Measurements from ENCODE around the gene MAML2. TPM values are rescaled to one million over a fixed set of nuclear protein-coding genes. Genes with fewer than 3 reads are reported as not detected.
"Not testable (repeated sequence)": the region's sequence is repeated elsewhere in the genome, so short reads cannot be mapped to it uniquely, and the experiment has no call there.

MAML2 gene
- total and polyA plus RNA-seq, 8 donors: 2.4 to 11.8 (median 4.1) TPM

DNA sequence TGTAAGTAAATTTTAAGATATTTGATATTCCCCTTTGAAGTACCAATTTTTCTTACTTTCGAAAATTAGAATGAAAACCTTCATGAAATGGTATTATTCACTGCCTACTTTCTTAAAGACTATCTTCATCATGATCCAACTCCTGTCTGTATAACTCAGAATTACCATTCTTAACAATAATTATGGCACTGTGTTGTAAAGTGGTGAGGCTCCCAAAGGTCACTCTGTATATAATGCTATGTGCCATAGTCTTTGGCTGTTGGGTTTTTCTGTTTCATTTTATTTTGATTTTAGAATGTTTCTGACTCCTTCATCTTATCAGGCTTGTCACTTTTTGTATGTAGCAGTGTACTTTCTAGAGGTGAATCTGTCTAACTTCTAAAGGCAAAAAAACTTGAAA lies 52.4 kb downstream of the MAML2 start:
- 66 to 78% methylated on average over 1 of the region's 1 CpG for WGBS, 2 donors
- H3K4me1 ChIP-seq: peaks cover 0 to 23% (median 10%) of the 10 kb centered on the region in 3 donors
- ATAC-seq: no peak
- H3K9me3 ChIP-seq: no peaks in the 10 kb centered on the region
- no peak overlapping the region for H3K27ac ChIP-seq
- DNase-seq: no peak
- FAIRE-seq: no peak
- no peak overlapping the region for H3K4me3 ChIP-seq
- H3K27me3 ChIP-seq: no peaks in the 10 kb centered on the region
- intact Hi-C loops (cut with DNase I): no loop called here
- no peak for TF ChIP-seq CTCF (IDR thresholded peaks at IDR 0.05)
- no peaks in the 10 kb centered on the region for H3K36me3 ChIP-seq

- Histone ChIP-seq H3K4me3 (no peak overlapping the region), H3K9me3 (no peaks in the 10 kb centered on the region), H3K36me3 (no peaks in the 10 kb centered on the region), H3K27ac (no peak overlapping the region), H3K27me3 (no peaks in the 10 kb centered on the region), H3K4me1 (peaks cover 0 to 23% (median 10%) of the 10 kb centered on the region in 3 donors)
- WGBS, 2 donors: 37 to 89% methylated on average over 1 of the region's 1 CpG
- ATAC-seq (no peak), FAIRE-seq (no peak), DNase-seq (no peak)
- TF ChIP-seq CTCF (IDR thresholded peaks at IDR 0.05): no peak
- intact Hi-C loops (cut with DNase I): no loop called here
Observed at GRCh38 chr11:96290031-96290430, 53.0 kb downstream of the MAML2 start.

GRCh38 chr11:96288915-96289314 lies 54.1 kb downstream of the MAML2 start:
- 79 to 82% methylated on average over 3 of the region's 3 CpGs for WGBS, 2 donors
- H3K4me1 ChIP-seq: peaks cover 0 to 14% (median 8%) of the 10 kb centered on the region in 3 donors
- TF ChIP-seq CTCF (IDR thresholded peaks at IDR 0.05): no peak
- no peaks in the 10 kb centered on the region for H3K27me3 ChIP-seq
- ATAC-seq (no peak), FAIRE-seq (no peak), DNase-seq (no peak)
- H3K27ac ChIP-seq: no peak overlapping the region
- intact Hi-C loops (cut with DNase I): no loop called here
- no peaks in the 10 kb centered on the region for H3K9me3 ChIP-seq
- no peaks in the 10 kb centered on the region for H3K36me3 ChIP-seq
- H3K4me3 ChIP-seq: no peak overlapping the region

- WGBS, 2 donors: 61 to 67% methylated on average over 6 of the region's 6 CpGs
- ATAC-seq (no peak), FAIRE-seq (no peak), DNase-seq (no peak)
- TF ChIP-seq CTCF (IDR thresholded peaks at IDR 0.05): no peak
- Histone ChIP-seq H3K27ac (no peak overlapping the region), H3K9me3 (no peaks in the 10 kb centered on the region), H3K4me1 (peaks cover 0 to 7% (median 0%) of the 10 kb centered on the region in 3 donors), H3K27me3 (no peaks in the 10 kb centered on the region), H3K4me3 (no peak overlapping the region), H3K36me3 (no peaks in the 10 kb centered on the region)
- intact Hi-C loops (cut with DNase I): no loop called here
Observed at GRCh38 chr11:96287822-96288439, 55.1 kb downstream of the MAML2 start.

DNA sequence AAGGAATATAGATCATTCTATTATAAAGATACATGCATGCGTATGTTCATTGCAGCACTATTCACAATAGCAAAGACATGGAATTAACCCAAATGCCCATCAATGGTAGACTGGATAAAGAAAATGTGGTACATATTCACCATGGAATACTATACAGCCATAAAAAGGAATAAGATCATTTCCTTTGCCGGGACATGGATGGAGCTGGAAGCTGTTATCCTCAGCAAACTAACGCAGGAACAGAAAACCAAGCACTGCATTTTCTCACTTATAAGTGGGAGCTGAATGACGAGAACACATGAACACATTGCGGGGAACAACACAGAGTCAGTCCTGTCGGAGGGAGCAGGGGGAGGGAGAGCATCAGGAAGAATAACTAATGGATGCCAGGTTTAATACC lies 57.0 kb downstream of the MAML2 start:
- intact Hi-C loops (cut with DNase I); ATAC-seq; FAIRE-seq; H3K4me1 ChIP-seq; H3K9me3 ChIP-seq; H3K4me3 ChIP-seq; H3K36me3 ChIP-seq; H3K27ac ChIP-seq; H3K27me3 ChIP-seq; DNase-seq: not testable (repeated sequence)
- 86 to 96% methylated on average over 6 of the region's 6 CpGs for WGBS, 2 donors

Data from pancreas (tissue), 10 donors.